ENCODE measurements around the gene VWA5B2. TPM values are rescaled to one million over a fixed set of nuclear protein-coding genes. Genes with fewer than 3 reads are reported as not detected.
"Not testable (repeated sequence)": the region's sequence is repeated elsewhere in the genome, so short reads cannot be mapped to it uniquely, and the experiment has no call there.

Gene VWA5B2
- total RNA-seq, 4 donors from 2014 or later, result not detected

DNA sequence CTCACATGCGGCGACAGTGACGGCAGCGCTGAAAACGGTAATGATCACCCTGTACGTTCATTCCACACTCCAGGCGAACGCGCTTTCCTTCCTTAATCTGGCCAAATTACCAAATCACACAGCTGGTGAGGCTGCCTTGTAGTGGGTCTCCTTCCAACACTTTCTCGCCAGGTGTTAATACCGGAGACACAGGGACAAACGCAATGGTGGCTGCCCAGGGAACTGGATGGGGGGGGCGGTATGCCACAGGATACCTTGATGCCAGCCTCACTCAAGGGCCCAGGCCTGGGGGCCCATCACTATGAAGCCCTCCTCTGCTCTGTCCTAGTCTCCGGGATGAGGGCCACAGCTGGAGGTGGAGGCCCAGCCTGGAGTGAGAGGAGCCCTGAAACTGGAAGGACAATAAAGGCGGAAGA, 33.4 kb downstream of the VWA5B2 start:
- no peak overlapping the region for H3K4me3 ChIP-seq (ENCODE audit: low read depth, poor library complexity, severe bottlenecking)
- DNase-seq (ENCODE audit: low spot score in 2 of 2), result no peak
- TF ChIP-seq POLR2A (IDR thresholded peaks at IDR 0.05), result no peak
- TF ChIP-seq, protein P1, sequence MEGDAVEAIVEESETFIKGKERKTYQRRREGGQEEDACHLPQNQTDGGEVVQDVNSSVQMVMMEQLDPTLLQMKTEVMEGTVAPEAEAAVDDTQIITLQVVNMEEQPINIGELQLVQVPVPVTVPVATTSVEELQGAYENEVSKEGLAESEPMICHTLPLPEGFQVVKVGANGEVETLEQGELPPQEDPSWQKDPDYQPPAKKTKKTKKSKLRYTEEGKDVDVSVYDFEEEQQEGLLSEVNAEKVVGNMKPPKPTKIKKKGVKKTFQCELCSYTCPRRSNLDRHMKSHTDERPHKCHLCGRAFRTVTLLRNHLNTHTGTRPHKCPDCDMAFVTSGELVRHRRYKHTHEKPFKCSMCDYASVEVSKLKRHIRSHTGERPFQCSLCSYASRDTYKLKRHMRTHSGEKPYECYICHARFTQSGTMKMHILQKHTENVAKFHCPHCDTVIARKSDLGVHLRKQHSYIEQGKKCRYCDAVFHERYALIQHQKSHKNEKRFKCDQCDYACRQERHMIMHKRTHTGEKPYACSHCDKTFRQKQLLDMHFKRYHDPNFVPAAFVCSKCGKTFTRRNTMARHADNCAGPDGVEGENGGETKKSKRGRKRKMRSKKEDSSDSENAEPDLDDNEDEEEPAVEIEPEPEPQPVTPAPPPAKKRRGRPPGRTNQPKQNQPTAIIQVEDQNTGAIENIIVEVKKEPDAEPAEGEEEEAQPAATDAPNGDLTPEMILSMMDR (IDR thresholded peaks at IDR 0.05), result no peak
- intact Hi-C loops (cut with DNase I; ENCODE audit: low total_unique reads), result no loop called here
- WGBS, 2 donors, result 16 to 17% methylated on average over 15 of the region's 15 CpGs

DNA sequence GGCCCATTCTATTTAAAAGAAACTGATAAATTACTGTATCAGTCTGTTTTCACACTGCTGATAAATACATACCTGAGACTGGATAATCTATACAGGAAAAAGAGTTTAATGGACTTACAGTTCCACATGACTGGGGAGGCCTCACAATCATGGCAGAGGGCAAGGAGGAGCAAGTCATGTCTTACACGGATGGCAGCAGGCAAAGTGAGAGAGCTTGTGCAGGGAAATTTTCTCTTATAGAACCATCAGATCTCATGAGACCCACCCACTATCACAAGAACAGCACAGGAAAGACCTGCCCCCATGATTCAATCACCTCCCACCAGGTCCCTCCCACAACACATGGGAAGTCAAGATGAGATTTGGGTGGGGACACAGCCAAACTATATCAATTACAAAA, 37.9 kb downstream of the VWA5B2 start:
- H3K4me3 ChIP-seq (ENCODE audit: low read depth, poor library complexity, severe bottlenecking); DNase-seq (ENCODE audit: low spot score in 2 of 2); intact Hi-C loops (cut with DNase I; ENCODE audit: low total_unique reads): not testable (repeated sequence)
- WGBS, 2 donors, result 91 to 93% methylated on average over 1 of the region's 1 CpG

DNA sequence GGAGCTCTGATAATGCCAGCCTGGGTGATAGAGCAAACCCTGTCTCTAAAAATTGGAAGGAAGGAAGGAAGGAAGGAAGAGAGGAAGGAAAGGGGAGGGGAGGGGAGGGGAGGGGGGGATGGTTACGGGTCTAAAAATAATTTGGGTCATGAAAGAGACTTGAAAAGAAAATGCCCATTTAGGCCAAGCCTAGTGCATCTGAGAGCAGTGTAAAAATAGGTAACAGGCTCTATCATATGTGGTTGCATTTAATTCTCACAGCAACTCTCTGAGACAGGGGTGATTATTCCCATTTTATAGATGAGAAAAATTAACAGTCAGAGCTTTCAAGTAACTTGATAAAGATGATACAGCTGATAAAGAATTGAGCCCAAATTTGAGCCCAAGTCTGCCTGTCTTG, 42.9 kb downstream of the VWA5B2 start:
- TF ChIP-seq, protein P1 (IDR thresholded peaks at IDR 0.05), result no peak
- no peak for TF ChIP-seq POLR2A (IDR thresholded peaks at IDR 0.05)
- 45 to 47% methylated on average over 1 of the region's 1 CpG for WGBS, 2 donors
- intact Hi-C loops (cut with DNase I; ENCODE audit: low total_unique reads), result no loop called here
- no peak overlapping the region for H3K4me3 ChIP-seq (ENCODE audit: low read depth, poor library complexity, severe bottlenecking)
- no peak for DNase-seq (ENCODE audit: low spot score in 2 of 2)

DNA sequence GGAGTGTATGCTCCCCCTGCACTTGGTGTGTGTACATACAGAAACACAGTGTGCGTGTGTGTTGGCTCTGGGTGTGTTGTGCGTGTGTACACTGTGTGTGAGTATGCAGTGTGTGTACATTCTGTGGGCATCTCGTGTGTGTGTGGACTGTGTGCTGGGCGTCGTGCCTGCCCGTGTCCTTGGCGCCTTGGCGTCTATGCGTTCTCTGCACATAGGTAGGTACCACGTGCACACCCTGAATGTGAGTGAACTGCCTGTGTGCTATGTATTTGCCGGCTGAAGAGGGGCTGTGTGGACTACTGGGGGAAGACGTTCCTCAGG, 46.0 kb downstream of the VWA5B2 start:
- no peak for TF ChIP-seq POLR2A (IDR thresholded peaks at IDR 0.05)
- TF ChIP-seq, protein P1 (IDR thresholded peaks at IDR 0.05), result no peak
- intact Hi-C loops (cut with DNase I; ENCODE audit: low total_unique reads), result no loop called here
- no peak for DNase-seq (ENCODE audit: low spot score in 2 of 2)
- WGBS, 2 donors, result 64 to 71% methylated on average over 12 of the region's 12 CpGs
- no peak overlapping the region for H3K4me3 ChIP-seq (ENCODE audit: low read depth, poor library complexity, severe bottlenecking)

DNA sequence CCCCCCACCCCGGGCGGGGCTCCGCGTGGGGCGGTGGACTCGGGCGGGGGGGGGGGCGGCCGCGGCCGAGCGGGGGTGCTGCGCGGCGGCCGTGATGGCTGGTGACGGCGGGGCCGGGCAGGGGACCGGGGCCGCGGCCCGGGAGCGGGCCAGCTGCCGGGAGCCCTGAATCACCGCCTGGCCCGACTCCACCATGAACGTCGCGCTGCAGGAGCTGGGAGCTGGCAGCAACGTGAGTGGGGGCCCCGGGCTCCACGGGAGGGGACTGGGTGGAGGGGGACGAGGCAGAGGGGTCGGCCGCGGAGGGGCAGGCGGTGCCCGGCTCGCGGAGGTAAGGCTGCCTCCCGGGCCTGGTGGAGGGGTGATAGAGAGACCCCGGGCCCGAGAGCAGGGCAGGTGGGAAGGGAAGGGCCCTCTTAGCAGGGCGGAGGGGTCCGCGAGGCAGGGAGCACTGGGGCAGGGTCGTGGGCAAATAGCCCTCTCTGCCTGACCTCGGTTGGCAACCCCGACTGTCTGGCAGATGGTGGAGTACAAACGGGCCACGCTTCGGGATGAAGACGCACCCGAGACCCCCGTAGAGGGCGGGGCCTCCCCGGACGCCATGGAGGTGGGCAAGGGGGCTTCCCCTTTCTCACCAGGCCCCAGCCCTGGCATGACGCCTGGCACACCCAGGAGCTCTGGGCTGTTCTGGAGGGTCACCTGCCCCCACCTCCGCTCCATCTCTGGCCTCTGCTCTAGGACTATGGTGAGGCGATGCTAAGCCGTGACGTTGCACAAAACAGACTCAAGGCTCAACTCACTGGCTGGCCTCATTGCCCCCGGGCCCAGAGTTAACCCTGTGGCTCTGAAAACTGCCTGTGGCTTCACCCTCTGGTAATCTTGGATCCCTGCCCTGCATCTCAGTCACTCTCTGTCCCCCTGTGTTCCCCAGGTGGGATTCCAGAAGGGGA, 46.9 kb downstream of the VWA5B2 start, which contains the start of gene ECE2:
ECE2 (plus strand) TSS at position 62 of the 950 bp plus-strand sequence; CDS start at position 194, 132 bp downstream.
- no peak for DNase-seq (ENCODE audit: low spot score in 2 of 2)
- no peak within 1 kb of the TSS for H3K4me3 ChIP-seq (ENCODE audit: low read depth, poor library complexity, severe bottlenecking)
- intact Hi-C loops (cut with DNase I; ENCODE audit: low total_unique reads), result no loop called here
- no peak for TF ChIP-seq POLR2A (IDR thresholded peaks at IDR 0.05)
- TF ChIP-seq, protein P1 (IDR thresholded peaks at IDR 0.05), result no peak
- WGBS, 2 donors, result 17 to 42% methylated on average over 18 to 43 of the region's 65 CpGs

DNA sequence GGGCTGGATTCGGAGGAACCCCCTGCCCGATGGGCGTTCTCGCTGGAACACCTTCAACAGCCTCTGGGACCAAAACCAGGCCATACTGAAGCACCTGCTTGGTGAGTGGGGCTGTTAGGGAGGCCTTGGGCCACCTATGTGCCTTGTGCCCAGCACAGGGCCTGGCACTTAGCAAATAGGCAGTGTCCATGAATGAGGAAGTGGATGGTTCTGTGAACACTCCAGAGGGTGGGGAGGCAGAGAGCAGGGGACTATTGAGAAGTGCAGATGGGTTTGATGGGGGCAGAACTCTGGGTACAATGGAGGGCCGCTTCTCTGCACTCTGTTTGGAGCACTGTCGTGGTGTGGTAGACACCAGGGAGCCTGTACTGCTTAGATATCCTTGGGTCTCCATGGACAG, 48.0 kb downstream of the VWA5B2 start:
- no peak for TF ChIP-seq POLR2A (IDR thresholded peaks at IDR 0.05)
- TF ChIP-seq, protein P1 (IDR thresholded peaks at IDR 0.05), result no peak
- H3K4me3 ChIP-seq (ENCODE audit: low read depth, poor library complexity, severe bottlenecking), result no peak overlapping the region
- DNase-seq (ENCODE audit: low spot score in 2 of 2), result no peak
- intact Hi-C loops (cut with DNase I; ENCODE audit: low total_unique reads), result no loop called here
- WGBS, 2 donors, result 92 to 93% methylated on average over 6 of the region's 6 CpGs

Measured in lower leg skin (tissue), 4 donors.